Common myeloid progenitor, CD34-positive (primary cell): ENCODE data around the gene SCUBE1.

ENCODE experiments used
- CTCF ChIA-PET: fragments of 350-600 bp; sonication (Branson Sonifier 250); formaldehyde crosslinking; loops from one replicate; lab custom pipeline; 2021; ENCODE audit warnings: antibody characterized with exemption; lab: Charles Lee
- POLR2A ChIA-PET: fragments of 350-600 bp; sonication (Branson Sonifier 250); formaldehyde crosslinking; loops from one replicate; lab custom pipeline; 2021; ENCODE audit warnings: antibody characterized with exemption; lab: Charles Lee
- DNase-seq, 3 donors: peaks; one replicate each; pipeline versions ENCODE4 v3.0.0 to v3.0.0-alpha.2; 2013
- H3K27ac ChIP-seq, 2 experiments: 1 replicate in 1 of 2; 2 replicates in 1 of 2; pipeline ENCODE4 v1.7.0; 2013; ENCODE audit warnings: inconsistent platforms in 2 of 2, low read length in 2 of 2, mild to moderate bottlenecking in 2 of 2, low read depth in 1 of 2, moderate library complexity in 1 of 2; ENCODE audit not compliant: severe bottlenecking in 2 of 2, insufficient read depth in 1 of 2, poor library complexity in 1 of 2
- H3K27me3 ChIP-seq, 5 experiments: replicated peaks in 2 of 5; 1 replicate in 3 of 5; 2 replicates in 2 of 5; pipeline versions ENCODE4 v1.6.1 to v1.7.0; 2013; ENCODE audit warnings: low read length in 4 of 5, mild to moderate bottlenecking in 2 of 5, moderate library complexity in 2 of 5, inconsistent platforms in 1 of 5; ENCODE audit not compliant: insufficient read depth in 5 of 5, control insufficient read depth in 4 of 5
- H3K36me3 ChIP-seq, 4 experiments: 1 replicate in 2 of 4; 2 replicates in 2 of 4; pipeline versions ENCODE4 v1.6.1 to v1.7.0; 2013; ENCODE audit warnings: low read length in 3 of 4, control low read depth in 1 of 4, mild to moderate bottlenecking in 1 of 4; ENCODE audit not compliant: control insufficient read depth in 4 of 4, insufficient read depth in 4 of 4
- H3K4me1 ChIP-seq, 4 experiments: 1 replicate in 3 of 4; 2 replicates in 1 of 4; pipeline versions ENCODE4 v1.6.1 to v1.7.1; 2013; ENCODE audit warnings: low read length in 3 of 4, mild to moderate bottlenecking in 3 of 4, control low read depth in 1 of 4, inconsistent platforms in 1 of 4, moderate library complexity in 1 of 4; ENCODE audit not compliant: control insufficient read depth in 4 of 4, insufficient read depth in 4 of 4; ENCODE audit errors: control extremely low read depth in 1 of 4
- H3K4me3 ChIP-seq, 7 experiments: 1 replicate in 4 of 7; 2 replicates in 3 of 7; pipeline versions ENCODE4 v1.5.1 to v1.7.0; 2013; ENCODE audit warnings: mild to moderate bottlenecking in 7 of 7, low read length in 6 of 7, moderate library complexity in 6 of 7, inconsistent platforms in 2 of 7, low read depth in 2 of 7, control low read depth in 1 of 7; ENCODE audit not compliant: insufficient read depth in 4 of 7, control insufficient read depth in 1 of 7; ENCODE audit errors: extremely low read depth in 1 of 7
- H3K9me3 ChIP-seq, 5 experiments: 1 replicate in 4 of 5; 2 replicates in 1 of 5; pipeline versions ENCODE4 v1.6.1 to v1.7.1; 2013; ENCODE audit warnings: low read length in 4 of 5, mild to moderate bottlenecking in 2 of 5, inconsistent platforms in 1 of 5, low read depth in 1 of 5, moderate library complexity in 1 of 5; ENCODE audit not compliant: control insufficient read depth in 4 of 5, insufficient read depth in 2 of 5; ENCODE audit errors: control extremely low read depth in 1 of 5
- WGBS: methylation state at CpG from one replicate; pipeline ENCODE4 v1.1.5; 2013; ENCODE audit not compliant: insufficient coverage; 5-methylcytosine and 5-hydroxymethylcytosine counted together

SCUBE1 gene

GRCh38 chr22:43388420-43388851 lies 45.3 kb upstream of the SCUBE1 start:
- peak; percentile 71 to 82 (median 78) for DNase-seq
- ChIA-PET CTCF (interaction anchor here (0.7 to 7.4 kb wide), 8 partner anchors 17 to 496 kb away, joined by 3 to 59 read pairs (median 4); no protein-coding TSS in a partner anchor), POLR2A (no interaction called here)
- Histone ChIP-seq H3K27ac (no peak overlapping the region), H3K4me3 (no peak overlapping the region), H3K27me3 (peaks cover 0 to 5% (median 0%) of the 10 kb centered on the region in 5 experiments), H3K4me1 (peaks cover 0 to 10% (median 8%) of the 10 kb centered on the region in 4 experiments), H3K9me3 (no peaks in the 10 kb centered on the region), H3K36me3 (no peaks in the 10 kb centered on the region)
- 17% methylated on average over 16 of the region's 17 CpGs for WGBS

- Histone ChIP-seq H3K27ac (no peak overlapping the region), H3K4me3 (no peak overlapping the region), H3K27me3 (peaks cover 0 to 5% (median 0%) of the 10 kb centered on the region in 5 experiments), H3K4me1 (peaks cover 0 to 10% (median 8%) of the 10 kb centered on the region in 4 experiments), H3K36me3 (no peaks in the 10 kb centered on the region), H3K9me3 (no peaks in the 10 kb centered on the region)
- DNase-seq, result no peak
- CTCF ChIA-PET, result interaction anchor here (1.1 to 7.4 kb wide), 9 partner anchors 9 to 497 kb away, joined by 3 to 59 read pairs (median 4); no protein-coding TSS in a partner anchor
- WGBS, result 82% methylated on average over 3 of the region's 7 CpGs
- POLR2A ChIA-PET, result no interaction called here
These were observed 44.6 kb upstream of the SCUBE1 start for GRCh38 chr22:43387815-43388214.

GRCh38 chr22:43385770-43386641 lies 42.8 kb upstream of the SCUBE1 start:
- no peaks in the 10 kb centered on the region for H3K9me3 ChIP-seq
- no peaks in the 10 kb centered on the region for H3K36me3 ChIP-seq
- peaks cover 0 to 24% (median 19%) of the 10 kb centered on the region in 4 experiments for H3K4me1 ChIP-seq
- POLR2A ChIA-PET, result interaction anchor here (0.5 kb wide), 1 partner anchor 35 kb away, joined by 4 read pairs; no protein-coding TSS in a partner anchor
- CTCF ChIA-PET, result interaction anchor here (0.7 to 7.4 kb wide), 15 partner anchors 8 to 161 kb away, joined by 3 to 59 read pairs (median 4); no protein-coding TSS in a partner anchor
- peaks cover 0 to 5% (median 0%) of the 10 kb centered on the region in 5 experiments for H3K27me3 ChIP-seq
- peak; percentile 74 to 87 (median 86) for DNase-seq
- H3K27ac ChIP-seq, result no peak overlapping the region
- H3K4me3 ChIP-seq, result peak overlapping the region in 2 of 7 experiments; percentile 11 to 45
- WGBS, result 11% methylated on average over 20 of the region's 20 CpGs

DNA sequence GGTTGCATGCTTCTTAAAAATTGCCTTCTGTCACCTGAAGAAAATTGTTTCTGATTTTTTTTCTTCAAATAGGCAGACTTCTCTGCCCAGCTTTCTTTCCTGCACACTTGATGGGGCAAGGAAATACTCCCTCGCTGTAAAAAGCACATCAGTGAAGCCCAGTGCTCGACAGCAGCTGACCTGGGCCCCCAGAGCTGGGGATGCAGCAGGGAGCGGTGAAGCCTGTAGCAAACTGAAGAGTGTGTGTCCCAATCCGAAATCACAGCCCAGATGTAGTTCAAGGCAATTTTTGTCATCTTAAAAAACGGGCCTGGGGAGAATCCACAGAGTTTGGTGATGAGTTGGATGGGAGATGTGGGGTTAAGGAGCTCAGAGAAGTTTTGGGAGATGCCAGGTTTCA lies 41.7 kb upstream of the SCUBE1 start:
- POLR2A ChIA-PET, result interaction anchor here (0.6 kb wide), 1 partner anchor 83 kb away, joined by 4 read pairs; no protein-coding TSS in a partner anchor
- peaks cover 0 to 28% (median 23%) of the 10 kb centered on the region in 4 experiments for H3K4me1 ChIP-seq
- H3K27ac ChIP-seq, result no peak overlapping the region
- no peak overlapping the region for H3K4me3 ChIP-seq
- no peaks in the 10 kb centered on the region for H3K36me3 ChIP-seq
- no peaks in the 10 kb centered on the region for H3K9me3 ChIP-seq
- CTCF ChIA-PET, result interaction anchor here (0.8 to 7.4 kb wide), 10 partner anchors 11 to 154 kb away, joined by 3 to 59 read pairs (median 10); no protein-coding TSS in a partner anchor
- DNase-seq, result no peak
- WGBS, result 77% methylated on average over 5 of the region's 5 CpGs
- peaks cover 0 to 5% (median 0%) of the 10 kb centered on the region in 5 experiments for H3K27me3 ChIP-seq

- Histone ChIP-seq H3K4me3 (no peak overlapping the region), H3K36me3 (no peaks in the 10 kb centered on the region), H3K27ac (peak overlapping the region in 1 of 2 experiments; percentile 41), H3K27me3 (no peaks in the 10 kb centered on the region), H3K4me1 (peaks cover 15 to 54% (median 46%) of the 10 kb centered on the region in 4 experiments), H3K9me3 (no peaks in the 10 kb centered on the region)
- POLR2A ChIA-PET, result no interaction called here
- WGBS, result no CpG with 5 or more reads among the region's 6 CpGs
- CTCF ChIA-PET, result interaction anchor here (0.7 to 2.1 kb wide), 7 partner anchors 34 to 153 kb away, joined by 3 to 11 read pairs (median 4); no protein-coding TSS in a partner anchor
- DNase-seq, result peak; percentile 80 to 95 (median 93)
These were observed 38.5 kb upstream of the SCUBE1 start for GRCh38 chr22:43381693-43382092.

- H3K9me3 ChIP-seq, result peaks cover 0 to 7% (median 0%) of the 10 kb centered on the region in 5 experiments
- POLR2A ChIA-PET, result interaction anchor here (1.9 kb wide), 1 partner anchor 114 kb away, joined by 9 read pairs; no protein-coding TSS in a partner anchor
- 3% methylated on average over 4 of the region's 8 CpGs for WGBS
- CTCF ChIA-PET, result interaction anchor here (0.9 to 3.1 kb wide), 7 partner anchors 9 to 151 kb away, joined by 3 to 24 read pairs (median 4); no protein-coding TSS in a partner anchor
- H3K27ac ChIP-seq, result peak overlapping the region; percentile 23 to 50
- peak; percentile 63 to 90 (median 86) for DNase-seq
- H3K36me3 ChIP-seq, result no peaks in the 10 kb centered on the region
- H3K4me3 ChIP-seq, result peak overlapping the region in 3 of 7 experiments; percentile 4 to 54 (median 51)
- peaks cover 15 to 48% (median 40%) of the 10 kb centered on the region in 4 experiments for H3K4me1 ChIP-seq
- no peaks in the 10 kb centered on the region for H3K27me3 ChIP-seq
These were observed 34.9 kb upstream of the SCUBE1 start for GRCh38 chr22:43377896-43378704.
